ENCODE results near the gene LRP1.

- TF ChIP-seq EGR1 (IDR thresholded peaks at IDR 0.05; ENCODE audit: low read depth in 2 of 2) (peak in 1 of 2 donors; percentile 23), HNF4A (conservative IDR thresholded peaks at IDR 0.05) (peak in 1 of 2 donors; percentile 44), SP1 (IDR thresholded peaks at IDR 0.05) (no peak), MAX (IDR thresholded peaks at IDR 0.05) (no peak), JUND (IDR thresholded peaks at IDR 0.05) (no peak)
- TF ChIP-seq, protein P1, sequence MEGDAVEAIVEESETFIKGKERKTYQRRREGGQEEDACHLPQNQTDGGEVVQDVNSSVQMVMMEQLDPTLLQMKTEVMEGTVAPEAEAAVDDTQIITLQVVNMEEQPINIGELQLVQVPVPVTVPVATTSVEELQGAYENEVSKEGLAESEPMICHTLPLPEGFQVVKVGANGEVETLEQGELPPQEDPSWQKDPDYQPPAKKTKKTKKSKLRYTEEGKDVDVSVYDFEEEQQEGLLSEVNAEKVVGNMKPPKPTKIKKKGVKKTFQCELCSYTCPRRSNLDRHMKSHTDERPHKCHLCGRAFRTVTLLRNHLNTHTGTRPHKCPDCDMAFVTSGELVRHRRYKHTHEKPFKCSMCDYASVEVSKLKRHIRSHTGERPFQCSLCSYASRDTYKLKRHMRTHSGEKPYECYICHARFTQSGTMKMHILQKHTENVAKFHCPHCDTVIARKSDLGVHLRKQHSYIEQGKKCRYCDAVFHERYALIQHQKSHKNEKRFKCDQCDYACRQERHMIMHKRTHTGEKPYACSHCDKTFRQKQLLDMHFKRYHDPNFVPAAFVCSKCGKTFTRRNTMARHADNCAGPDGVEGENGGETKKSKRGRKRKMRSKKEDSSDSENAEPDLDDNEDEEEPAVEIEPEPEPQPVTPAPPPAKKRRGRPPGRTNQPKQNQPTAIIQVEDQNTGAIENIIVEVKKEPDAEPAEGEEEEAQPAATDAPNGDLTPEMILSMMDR (IDR thresholded peaks at IDR 0.05; ENCODE audit: low read depth, low read length, missing input control) = no peak
Observed at GRCh38 chr12:57127726-57128518, at the start of gene LRP1.
